ENCODE measurements around the gene CCDC90B.
A peak's percentile ranks its signal among the peaks of the same experiment; 100 is the strongest.

The CCDC90B gene

GRCh38 chr11:83256602-83257340 lies 29.4 kb downstream of the CCDC90B start:
- no peak for DNase-seq (ENCODE audit: low read depth, low spot score)
- in situ Hi-C loops (cut with HindIII; ENCODE audit: low sequenced_read_pairs): no loop called here
- H3K4me3 ChIP-seq (ENCODE audit: low read depth, low read length): no peak overlapping the region
- TF ChIP-seq CTCF (IDR thresholded peaks at IDR 0.05; ENCODE audit: low read depth, low read length): no peak

- in situ Hi-C loops (cut with HindIII; ENCODE audit: low sequenced_read_pairs): no loop called here
- DNase-seq (ENCODE audit: low read depth, low spot score): no peak
- TF ChIP-seq CTCF (IDR thresholded peaks at IDR 0.05; ENCODE audit: low read depth, low read length): no peak
- no peak overlapping the region for H3K4me3 ChIP-seq (ENCODE audit: low read depth, low read length)
These were observed 30.8 kb downstream of the CCDC90B start for GRCh38 chr11:83255366-83255765.

- in situ Hi-C loops (cut with HindIII; ENCODE audit: low sequenced_read_pairs): no loop called here
These were observed 33.2 kb downstream of the CCDC90B start for GRCh38 chr11:83252941-83253340.

GRCh38 chr11:83252266-83252665 lies 33.9 kb downstream of the CCDC90B start:
- no peak overlapping the region for H3K4me3 ChIP-seq (ENCODE audit: low read depth, low read length)
- in situ Hi-C loops (cut with HindIII; ENCODE audit: low sequenced_read_pairs): no loop called here
- TF ChIP-seq CTCF (IDR thresholded peaks at IDR 0.05; ENCODE audit: low read depth, low read length): no peak
- no peak for DNase-seq (ENCODE audit: low read depth, low spot score)

More at GRCh38 chr11:83252941-83253340, 33.2 kb downstream of the CCDC90B start:
- no peak overlapping the region for H3K4me3 ChIP-seq (ENCODE audit: low read depth, low read length)
- no peak for DNase-seq (ENCODE audit: low read depth, low spot score)
- no peak for TF ChIP-seq CTCF (IDR thresholded peaks at IDR 0.05; ENCODE audit: low read depth, low read length)

GRCh38 chr11:83249972-83250593 lies 36.1 kb downstream of the CCDC90B start:
- H3K4me3 ChIP-seq (ENCODE audit: low read depth, low read length): no peak overlapping the region
- DNase-seq (ENCODE audit: low read depth, low spot score): peak; percentile 65
- in situ Hi-C loops (cut with HindIII; ENCODE audit: low sequenced_read_pairs): no loop called here
- TF ChIP-seq CTCF (IDR thresholded peaks at IDR 0.05; ENCODE audit: low read depth, low read length): peak; percentile 70

GRCh38 chr11:83249445-83249844 lies 36.7 kb downstream of the CCDC90B start:
- no peak overlapping the region for H3K4me3 ChIP-seq (ENCODE audit: low read depth, low read length)
- no peak for TF ChIP-seq CTCF (IDR thresholded peaks at IDR 0.05; ENCODE audit: low read depth, low read length)
- no peak for DNase-seq (ENCODE audit: low read depth, low spot score)
- in situ Hi-C loops (cut with HindIII; ENCODE audit: low sequenced_read_pairs): no loop called here
